Activated CD4-positive, alpha-beta T cell treated with anti-CD3 and anti-CD28 coated beads, Interleukin-2, amount 10 ng/mL, durations not matched to agents 7 days and 5 days (primary cell): ENCODE measurements around the gene UPK1B. TPM values are rescaled to one million over a fixed set of nuclear protein-coding genes. Genes with fewer than 3 reads are reported as not detected.
"Not testable (repeated sequence)": the region's sequence is repeated elsewhere in the genome, so short reads cannot be mapped to it uniquely, and the experiment has no call there.

Experiments
- CTCF ChIA-PET: fragments of 350-600 bp; sonication (Branson Sonifier 250); formaldehyde crosslinking; loops from one replicate; lab custom pipeline; 2021; ENCODE audit warnings: antibody characterized with exemption; lab: Charles Lee
- POLR2A ChIA-PET: fragments of 350-600 bp; sonication (Branson Sonifier 250); formaldehyde crosslinking; loops from one replicate; lab custom pipeline; 2021; ENCODE audit warnings: antibody characterized with exemption; lab: Charles Lee
- DNase-seq: peaks from one replicate; pipeline ENCODE4 v3.0.0-alpha.2; 2020
- H3K27ac Mint-ChIP-seq: one replicate; pipeline ENCODE4 v1.8.0; 2021; ENCODE audit warnings: mild to moderate bottlenecking, moderate library complexity, mixed read lengths
- H3K27me3 Mint-ChIP-seq: one replicate; pipeline ENCODE4 v1.8.0; 2021; ENCODE audit warnings: mixed read lengths
- H3K36me3 Mint-ChIP-seq: one replicate; pipeline ENCODE4 v1.8.0; 2021; ENCODE audit warnings: low read depth, mixed read lengths
- H3K4me1 Mint-ChIP-seq: one replicate; pipeline ENCODE4 v1.8.0; 2021; ENCODE audit warnings: mixed read lengths
- H3K4me3 Mint-ChIP-seq: one replicate; pipeline ENCODE4 v1.8.0; 2021; ENCODE audit warnings: mild to moderate bottlenecking, moderate library complexity, mixed read lengths
- H3K9me3 Mint-ChIP-seq: one replicate; pipeline ENCODE4 v1.8.0; 2021; ENCODE audit warnings: mixed read lengths
- total RNA-seq, 2 experiments: library from RNA; stranded (reverse); gene quantifications; one replicate each; pipeline ENCODE4 v1.2.3, GENCODE V29; 2021

UPK1B gene
- total RNA-seq, 2 experiments from 2014 or later = not detected

GRCh38 chr3:119149484-119149883, 23.9 kb upstream of the UPK1B start:
- ChIA-PET CTCF (interaction anchor here (0.7 kb wide), 1 partner anchor 92 kb away, joined by 3 read pairs; no protein-coding TSS in a partner anchor), POLR2A (no interaction called here)
- Mint-ChIP-seq H3K27me3 (peaks cover 6% of the 10 kb centered on the region), H3K4me1 (peaks cover 2% of the 10 kb centered on the region), H3K4me3 (no peak overlapping the region), H3K36me3 (peaks cover 3% of the 10 kb centered on the region), H3K9me3 (peaks cover 14% of the 10 kb centered on the region), H3K27ac (no peak overlapping the region)
- DNase-seq = no peak

GRCh38 chr3:119156868-119157267, 16.5 kb upstream of the UPK1B start:
- ChIA-PET POLR2A (no interaction called here), CTCF (no interaction called here)
- Mint-ChIP-seq H3K27ac (no peak overlapping the region), H3K27me3 (peaks cover 13% of the 10 kb centered on the region), H3K9me3 (peaks cover 22% of the 10 kb centered on the region), H3K36me3 (peaks cover 3% of the 10 kb centered on the region), H3K4me1 (no peaks in the 10 kb centered on the region), H3K4me3 (no peak overlapping the region)
- no peak for DNase-seq

- Mint-ChIP-seq H3K27me3 (peaks cover 13% of the 10 kb centered on the region), H3K36me3 (peaks cover 2% of the 10 kb centered on the region), H3K9me3 (peaks cover 22% of the 10 kb centered on the region), H3K4me3 (no peak overlapping the region), H3K4me1 (no peaks in the 10 kb centered on the region), H3K27ac (no peak overlapping the region)
- ChIA-PET POLR2A (no interaction called here), CTCF (no interaction called here)
- DNase-seq = no peak
These were observed 15.4 kb upstream of the UPK1B start for GRCh38 chr3:119157971-119158370.

- POLR2A ChIA-PET = no interaction called here
- no peak overlapping the region for H3K27ac Mint-ChIP-seq
These were observed 13.0 kb upstream of the UPK1B start for GRCh38 chr3:119160361-119160760.

GRCh38 chr3:119160815-119161214, 12.6 kb upstream of the UPK1B start:
- ChIA-PET POLR2A (no interaction called here), CTCF (interaction anchor here (1.5 kb wide), 1 partner anchor 16 kb away, joined by 3 read pairs; no protein-coding TSS in a partner anchor)
- no peak for DNase-seq
- Mint-ChIP-seq H3K36me3 (no peaks in the 10 kb centered on the region), H3K27ac (no peak overlapping the region), H3K27me3 (peaks cover 5% of the 10 kb centered on the region), H3K4me3 (no peak overlapping the region), H3K9me3 (peaks cover 8% of the 10 kb centered on the region), H3K4me1 (no peaks in the 10 kb centered on the region)

More at GRCh38 chr3:119160361-119160760, 13.0 kb upstream of the UPK1B start:
- DNase-seq = no peak
- Mint-ChIP-seq H3K9me3 (peaks cover 9% of the 10 kb centered on the region), H3K4me3 (no peak overlapping the region), H3K4me1 (no peaks in the 10 kb centered on the region), H3K36me3 (no peaks in the 10 kb centered on the region), H3K27me3 (peaks cover 5% of the 10 kb centered on the region)
- CTCF ChIA-PET = no interaction called here

GRCh38 chr3:119161240-119161639, 12.2 kb upstream of the UPK1B start:
- ChIA-PET POLR2A (no interaction called here), CTCF (interaction anchor here (1.5 kb wide), 1 partner anchor 15 kb away, joined by 3 read pairs; no protein-coding TSS in a partner anchor)
- Mint-ChIP-seq H3K9me3 (peaks cover 7% of the 10 kb centered on the region), H3K4me1 (no peaks in the 10 kb centered on the region), H3K36me3 (no peaks in the 10 kb centered on the region), H3K27ac (no peak overlapping the region), H3K4me3 (no peak overlapping the region), H3K27me3 (peaks cover 5% of the 10 kb centered on the region)
- DNase-seq = no peak

- H3K4me1 Mint-ChIP-seq, H3K27me3 Mint-ChIP-seq, H3K9me3 Mint-ChIP-seq, POLR2A ChIA-PET, H3K27ac Mint-ChIP-seq, H3K4me3 Mint-ChIP-seq, H3K36me3 Mint-ChIP-seq, DNase-seq: not testable (repeated sequence)
- CTCF ChIA-PET = interaction anchor here (0.6 kb wide), 1 partner anchor 14 kb away, joined by 3 read pairs; no protein-coding TSS in a partner anchor
These were observed 8.7 kb upstream of the UPK1B start for GRCh38 chr3:119164745-119165144.

GRCh38 chr3:119170821-119171220, 2.6 kb upstream of the UPK1B start:
- ChIA-PET POLR2A (no interaction called here), CTCF (no interaction called here)
- Mint-ChIP-seq H3K4me1 (no peaks in the 10 kb centered on the region), H3K4me3 (no peak overlapping the region), H3K27ac (no peak overlapping the region), H3K27me3 (peaks cover 9% of the 10 kb centered on the region), H3K9me3 (no peaks in the 10 kb centered on the region), H3K36me3 (no peaks in the 10 kb centered on the region)
- no peak for DNase-seq

- peaks cover 13% of the 10 kb centered on the region for H3K27me3 Mint-ChIP-seq
- H3K36me3 Mint-ChIP-seq = no peaks in the 10 kb centered on the region
- no peak overlapping the region for H3K27ac Mint-ChIP-seq
- ChIA-PET POLR2A (no interaction called here), CTCF (interaction anchor here (0.9 kb wide), 1 partner anchor 15 kb away, joined by 3 read pairs; no protein-coding TSS in a partner anchor)
- no peak overlapping the region for H3K4me3 Mint-ChIP-seq
- no peak for DNase-seq
- H3K9me3 Mint-ChIP-seq = no peaks in the 10 kb centered on the region
- H3K4me1 Mint-ChIP-seq = no peaks in the 10 kb centered on the region
These were observed 2.7 kb downstream of the UPK1B start for GRCh38 chr3:119175872-119176756.

- Mint-ChIP-seq H3K36me3 (no peaks in the 10 kb centered on the region), H3K9me3 (no peaks in the 10 kb centered on the region), H3K27me3 (peaks cover 13% of the 10 kb centered on the region), H3K27ac (no peak overlapping the region), H3K4me1 (no peaks in the 10 kb centered on the region), H3K4me3 (no peak overlapping the region)
- no peak for DNase-seq
- POLR2A ChIA-PET = no interaction called here
- CTCF ChIA-PET = interaction anchor here (0.9 kb wide), 1 partner anchor 15 kb away, joined by 3 read pairs; no protein-coding TSS in a partner anchor
These were observed 3.4 kb downstream of the UPK1B start for GRCh38 chr3:119176778-119177177.

GRCh38 chr3:119177321-119177720, 3.9 kb downstream of the UPK1B start:
- POLR2A ChIA-PET = no interaction called here
- H3K9me3 Mint-ChIP-seq = no peaks in the 10 kb centered on the region
- no peaks in the 10 kb centered on the region for H3K4me1 Mint-ChIP-seq
- H3K27me3 Mint-ChIP-seq = peaks cover 13% of the 10 kb centered on the region
- no peak overlapping the region for H3K27ac Mint-ChIP-seq
- DNase-seq = no peak
- H3K4me3 Mint-ChIP-seq = no peak overlapping the region
- H3K36me3 Mint-ChIP-seq = no peaks in the 10 kb centered on the region
- CTCF ChIA-PET = no interaction called here

GRCh38 chr3:119181765-119182164, 8.4 kb downstream of the UPK1B start:
- peaks cover 4% of the 10 kb centered on the region for H3K27me3 Mint-ChIP-seq
- H3K4me3 Mint-ChIP-seq = no peak overlapping the region
- no peak for DNase-seq
- no peaks in the 10 kb centered on the region for H3K4me1 Mint-ChIP-seq
- no peaks in the 10 kb centered on the region for H3K36me3 Mint-ChIP-seq
- H3K9me3 Mint-ChIP-seq = no peaks in the 10 kb centered on the region
- POLR2A ChIA-PET = no interaction called here
- H3K27ac Mint-ChIP-seq = no peak overlapping the region
- CTCF ChIA-PET = no interaction called here

GRCh38 chr3:119184111-119184510, 10.7 kb downstream of the UPK1B start:
- Mint-ChIP-seq H3K4me1 (no peaks in the 10 kb centered on the region), H3K36me3 (no peaks in the 10 kb centered on the region), H3K27me3 (peaks cover 2% of the 10 kb centered on the region), H3K4me3 (no peak overlapping the region), H3K9me3 (no peaks in the 10 kb centered on the region), H3K27ac (no peak overlapping the region)
- no peak for DNase-seq
- CTCF ChIA-PET = no interaction called here
- POLR2A ChIA-PET = no interaction called here
